Calu3 (cell line): ENCODE results near the gene U2AF1L4. TPM values are rescaled to one million over a fixed set of nuclear protein-coding genes. Genes with fewer than 3 reads are reported as not detected.

Experiments used
- BruUV-seq: library from RNA; stranded (reverse); fragments of 400-500 nt; replicated peaks from 2 replicates; lab custom pipeline; 2021; lab: Mats Ljungman, UMichigan
- CTCF ChIA-PET: fragments of 300-600 bp; sonication (Branson Sonifier 250); formaldehyde crosslinking; loops from one replicate; lab custom pipeline; 2022; ENCODE audit warnings: antibody characterized with exemption; lab: Charles Lee
- DNase-seq: peaks from one replicate; pipeline ENCODE4 v3.0.0; 2022
- H3K27ac Mint-ChIP-seq: one replicate; pipeline ENCODE4 v1.8.0; 2022; ENCODE audit warnings: mixed read lengths; ENCODE audit not compliant: unreplicated experiment
- H3K27me3 Mint-ChIP-seq: one replicate; pipeline ENCODE4 v1.8.0; 2022; ENCODE audit warnings: mixed read lengths; ENCODE audit not compliant: unreplicated experiment
- H3K36me3 Mint-ChIP-seq: one replicate; pipeline ENCODE4 v1.8.0; 2022; ENCODE audit warnings: mild to moderate bottlenecking, moderate library complexity, mixed read lengths; ENCODE audit not compliant: insufficient read depth, unreplicated experiment
- H3K4me1 Mint-ChIP-seq: one replicate; pipeline ENCODE4 v1.8.0; 2022; ENCODE audit warnings: mild to moderate bottlenecking, low read depth, mixed read lengths; ENCODE audit not compliant: unreplicated experiment
- H3K4me3 Mint-ChIP-seq: one replicate; pipeline ENCODE4 v1.8.0; 2022; ENCODE audit warnings: mild to moderate bottlenecking, low read depth, moderate library complexity, mixed read lengths; ENCODE audit not compliant: unreplicated experiment
- H3K9me3 Mint-ChIP-seq: one replicate; pipeline ENCODE4 v1.8.0; 2022; ENCODE audit warnings: low read depth, mixed read lengths; ENCODE audit not compliant: unreplicated experiment
- CTCF ChIP-seq: fragments of 200-600 bp; IDR thresholded peaks from one replicate; pipeline ENCODE4 v1.8.0; 2022; ENCODE audit warnings: antibody characterized with exemption; ENCODE audit not compliant: unreplicated experiment
- intact Hi-C: fragments of 100-400 bp; cut with micrococcal nuclease; formaldehyde crosslinking; loops from one replicate; pipeline ENCODE4 v1.10.0; 2022; ENCODE audit not compliant: unreplicated experiment
- total RNA-seq: library from RNA; stranded (reverse); gene quantifications from 2 replicates; pipeline ENCODE4 v1.2.3, GENCODE V29; 2022

Gene U2AF1L4
- total RNA-seq, 1 experiment from 2014 or later = 16.2 TPM

- DNase-seq = no peak
- H3K4me1 Mint-ChIP-seq = no peaks in the 10 kb centered on the region
These were observed 13.9 kb downstream of the U2AF1L4 start for GRCh38 chr19:35731353-35731752.

GRCh38 chr19:35730326-35730725 is 14.9 kb downstream of the U2AF1L4 start:
- Mint-ChIP-seq H3K4me1 (no peaks in the 10 kb centered on the region), H3K27me3 (no peaks in the 10 kb centered on the region), H3K36me3 (peaks cover 54% of the 10 kb centered on the region), H3K4me3 (no peak overlapping the region), H3K27ac (no peak overlapping the region), H3K9me3 (no peaks in the 10 kb centered on the region)
- no peak for DNase-seq
- no TSS peak for BruUV-seq
- intact Hi-C loops = no loop called here
- TF ChIP-seq CTCF = no peak
- CTCF ChIA-PET = interaction anchor here (0.7 kb wide), 1 partner anchor 19 kb away, joined by 3 read pairs; no protein-coding TSS in a partner anchor

More at GRCh38 chr19:35731353-35731752, 13.9 kb downstream of the U2AF1L4 start:
- BruUV-seq = no TSS peak
- Mint-ChIP-seq H3K27me3 (no peaks in the 10 kb centered on the region), H3K4me3 (no peak overlapping the region), H3K36me3 (peaks cover 54% of the 10 kb centered on the region), H3K27ac (no peak overlapping the region), H3K9me3 (no peaks in the 10 kb centered on the region)
- CTCF ChIA-PET = interaction anchor here (0.6 kb wide), 2 partner anchors 153 to 1369 kb away, joined by 4 to 5 read pairs; no protein-coding TSS in a partner anchor
- no peak for TF ChIP-seq CTCF
- intact Hi-C loops = no loop called here

GRCh38 chr19:35729763-35730162 is 15.5 kb downstream of the U2AF1L4 start:
- BruUV-seq = no TSS peak
- CTCF ChIA-PET = no interaction called here
- no peak overlapping the region for H3K4me3 Mint-ChIP-seq

GRCh38 chr19:35729021-35729420 is 16.2 kb downstream of the U2AF1L4 start:
- Mint-ChIP-seq H3K36me3 (peaks cover 56% of the 10 kb centered on the region), H3K27me3 (no peaks in the 10 kb centered on the region), H3K4me3 (no peak overlapping the region), H3K27ac (no peak overlapping the region), H3K9me3 (no peaks in the 10 kb centered on the region), H3K4me1 (no peaks in the 10 kb centered on the region)
- no TSS peak for BruUV-seq
- TF ChIP-seq CTCF = no peak
- CTCF ChIA-PET = interaction anchor here (0.6 kb wide), 1 partner anchor 34 kb away, joined by 5 read pairs; no protein-coding TSS in a partner anchor
- DNase-seq = no peak
- intact Hi-C loops = no loop called here

More at GRCh38 chr19:35729763-35730162, 15.5 kb downstream of the U2AF1L4 start:
- Mint-ChIP-seq H3K4me1 (no peaks in the 10 kb centered on the region), H3K27ac (no peak overlapping the region), H3K36me3 (peaks cover 56% of the 10 kb centered on the region), H3K27me3 (no peaks in the 10 kb centered on the region), H3K9me3 (no peaks in the 10 kb centered on the region)
- TF ChIP-seq CTCF = no peak
- DNase-seq = no peak
- intact Hi-C loops = no loop called here
